Caco-2 (cell line): ENCODE results near the gene DEFB110. TPM values are rescaled to one million over a fixed set of nuclear protein-coding genes. Genes with fewer than 3 reads are reported as not detected.

Experiments used
- BruUV-seq: library from RNA; stranded (reverse); fragments of 400-500 nt; replicated peaks from 2 replicates; lab custom pipeline; 2021; lab: Mats Ljungman, UMichigan
- CTCF ChIA-PET: fragments of 300-600 bp; sonication (Branson Sonifier 250); formaldehyde crosslinking; loops from one replicate; lab custom pipeline; 2022; ENCODE audit warnings: antibody characterized with exemption; lab: Charles Lee
- POLR2A ChIA-PET: fragments of 300-600 bp; sonication (Branson Sonifier 250); formaldehyde crosslinking; loops from one replicate; lab custom pipeline; 2022; ENCODE audit warnings: antibody characterized with exemption; lab: Charles Lee
- DNase-seq, 2 experiments: peaks; one replicate each; pipeline versions ENCODE4 v3.0.0 to v3.0.0-alpha.2; 2020 to 2022
- H3K27me3 ChIP-seq: replicated peaks from 2 replicates; pipeline ENCODE4 v1.6.0; 2011; ENCODE audit warnings: low read length; ENCODE audit not compliant: control insufficient read depth, insufficient read depth
- H3K36me3 ChIP-seq: 2 replicates; pipeline ENCODE4 v1.5.1; 2011; ENCODE audit warnings: low read length; ENCODE audit not compliant: control insufficient read depth, insufficient read depth
- H3K4me1 ChIP-seq: fragments of 250-450 bp; sonication (Bioruptor Pico); 2 replicates; pipeline ENCODE4 v1.5.1; 2020; ENCODE audit warnings: mild to moderate bottlenecking
- H3K4me3 ChIP-seq: 2 replicates; pipeline ENCODE4 v1.5.1; 2011; ENCODE audit warnings: low read depth, mild to moderate bottlenecking, control low read depth, low read length
- H3K9me3 ChIP-seq: fragments of 250-450 bp; sonication (Bioruptor Pico); 2 replicates; pipeline ENCODE4 v1.5.1; 2020; ENCODE audit warnings: mild to moderate bottlenecking, moderate library complexity
- H3K27ac Mint-ChIP-seq: one replicate; pipeline ENCODE4 v1.8.0; 2022; ENCODE audit warnings: mixed read lengths; ENCODE audit not compliant: unreplicated experiment
- H3K27me3 Mint-ChIP-seq: one replicate; pipeline ENCODE4 v1.8.0; 2022; ENCODE audit warnings: mixed read lengths; ENCODE audit not compliant: insufficient read depth, unreplicated experiment
- H3K36me3 Mint-ChIP-seq: one replicate; pipeline ENCODE4 v1.8.0; 2022; ENCODE audit warnings: mild to moderate bottlenecking, mixed read lengths; ENCODE audit not compliant: insufficient read depth, unreplicated experiment
- H3K4me1 Mint-ChIP-seq: one replicate; pipeline ENCODE4 v1.8.0; 2022; ENCODE audit warnings: low read depth, mixed read lengths; ENCODE audit not compliant: unreplicated experiment
- H3K4me3 Mint-ChIP-seq: one replicate; pipeline ENCODE4 v1.8.0; 2022; ENCODE audit warnings: mild to moderate bottlenecking, moderate library complexity, mixed read lengths; ENCODE audit not compliant: unreplicated experiment
- H3K9me3 Mint-ChIP-seq: one replicate; pipeline ENCODE4 v1.8.0; 2022; ENCODE audit warnings: mixed read lengths; ENCODE audit not compliant: unreplicated experiment
- intact Hi-C: fragments of 100-400 bp; cut with micrococcal nuclease; formaldehyde crosslinking; loops from one replicate; pipeline ENCODE4 v1.10.0; 2022; ENCODE audit not compliant: unreplicated experiment
- total RNA-seq: library from RNA; stranded (reverse); gene quantifications from 2 replicates; pipeline ENCODE4 v1.2.3, GENCODE V29; 2022
- TF ChIP-seq, protein P1 (sequence below), 2 experiments: fragments of 200-600 bp in 1 of 2; IDR thresholded peaks; 1 replicate in 1 of 2; 2 replicates in 1 of 2; pipeline versions ENCODE4 v1.5.1 to v1.8.0; 2011 to 2022; ENCODE audit warnings: antibody characterized with exemption in 1 of 2, control low read depth in 1 of 2, inconsistent platforms in 1 of 2, low read depth in 1 of 2, low read length in 1 of 2, mild to moderate bottlenecking in 1 of 2, moderate library complexity in 1 of 2; ENCODE audit not compliant: insufficient read depth in 1 of 2, severe bottlenecking in 1 of 2, unreplicated experiment in 1 of 2

Gene DEFB110
- total RNA-seq, 1 experiment from 2014 or later, result not detected

DNA sequence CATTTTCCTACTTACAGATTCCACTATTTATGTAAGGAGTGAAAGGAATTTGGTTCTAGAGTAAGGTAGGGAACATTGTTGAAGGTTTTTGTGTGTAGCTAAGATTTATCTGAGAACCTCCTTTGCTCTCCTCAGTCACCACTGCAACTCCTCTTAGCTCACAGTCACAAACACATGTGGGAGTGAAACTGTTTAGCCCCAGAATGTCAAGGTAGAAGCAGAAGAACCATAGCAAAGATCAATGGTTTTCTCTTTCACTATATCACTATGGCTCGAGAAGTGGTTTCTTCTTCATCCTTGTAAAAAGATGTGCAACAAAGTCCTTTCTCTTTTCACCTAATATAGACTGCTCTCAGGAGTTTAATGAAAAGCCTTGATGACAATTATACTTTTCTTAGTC is 34.4 kb upstream of the DEFB110 start:
- H3K4me1 Mint-ChIP-seq, result no peaks in the 10 kb centered on the region
- H3K36me3 Mint-ChIP-seq, result no peaks in the 10 kb centered on the region
- Histone ChIP-seq H3K27me3 (no peaks in the 10 kb centered on the region), H3K4me3 (no peak overlapping the region), H3K4me1 (no peaks in the 10 kb centered on the region), H3K9me3 (no peaks in the 10 kb centered on the region), H3K36me3 (no peaks in the 10 kb centered on the region)
- no peaks in the 10 kb centered on the region for H3K9me3 Mint-ChIP-seq
- no peak overlapping the region for H3K27ac Mint-ChIP-seq
- DNase-seq, result no peak
- POLR2A ChIA-PET, result no interaction called here
- TF ChIP-seq, protein P1, sequence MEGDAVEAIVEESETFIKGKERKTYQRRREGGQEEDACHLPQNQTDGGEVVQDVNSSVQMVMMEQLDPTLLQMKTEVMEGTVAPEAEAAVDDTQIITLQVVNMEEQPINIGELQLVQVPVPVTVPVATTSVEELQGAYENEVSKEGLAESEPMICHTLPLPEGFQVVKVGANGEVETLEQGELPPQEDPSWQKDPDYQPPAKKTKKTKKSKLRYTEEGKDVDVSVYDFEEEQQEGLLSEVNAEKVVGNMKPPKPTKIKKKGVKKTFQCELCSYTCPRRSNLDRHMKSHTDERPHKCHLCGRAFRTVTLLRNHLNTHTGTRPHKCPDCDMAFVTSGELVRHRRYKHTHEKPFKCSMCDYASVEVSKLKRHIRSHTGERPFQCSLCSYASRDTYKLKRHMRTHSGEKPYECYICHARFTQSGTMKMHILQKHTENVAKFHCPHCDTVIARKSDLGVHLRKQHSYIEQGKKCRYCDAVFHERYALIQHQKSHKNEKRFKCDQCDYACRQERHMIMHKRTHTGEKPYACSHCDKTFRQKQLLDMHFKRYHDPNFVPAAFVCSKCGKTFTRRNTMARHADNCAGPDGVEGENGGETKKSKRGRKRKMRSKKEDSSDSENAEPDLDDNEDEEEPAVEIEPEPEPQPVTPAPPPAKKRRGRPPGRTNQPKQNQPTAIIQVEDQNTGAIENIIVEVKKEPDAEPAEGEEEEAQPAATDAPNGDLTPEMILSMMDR (IDR thresholded peaks at IDR 0.05; ENCODE audit: insufficient read depth in 1 of 2, low read depth in 1 of 2, low read length in 1 of 2, severe bottlenecking in 1 of 2, unreplicated experiment in 1 of 2), result no peak
- BruUV-seq, result no TSS peak
- peaks cover 10% of the 10 kb centered on the region for H3K27me3 Mint-ChIP-seq
- CTCF ChIA-PET, result no interaction called here
- H3K4me3 Mint-ChIP-seq, result no peak overlapping the region
- intact Hi-C loops, result no loop called here

GRCh38 chr6:50049829-50050228 is 28.0 kb upstream of the DEFB110 start, which contains the start of gene DEFB112:
Gene DEFB112, minus strand, starts transcription at chr6:50049929. Its CDS starts 60 bp downstream, at chr6:50049869.
- BruUV-seq, result no TSS peak
- no peaks in the 10 kb centered on the region for H3K4me1 ChIP-seq
- H3K27me3 ChIP-seq, result no peaks in the 10 kb centered on the region
- Mint-ChIP-seq H3K9me3 (no peaks in the 10 kb centered on the region), H3K27ac (no peak within 1 kb of the TSS), H3K36me3 (no peaks in the 10 kb centered on the region), H3K4me1 (no peaks in the 10 kb centered on the region), H3K27me3 (no peaks in the 10 kb centered on the region), H3K4me3 (no peak within 1 kb of the TSS)
- TF ChIP-seq, protein P1 (IDR thresholded peaks at IDR 0.05; ENCODE audit: insufficient read depth in 1 of 2, low read depth in 1 of 2, low read length in 1 of 2, severe bottlenecking in 1 of 2, unreplicated experiment in 1 of 2), result no peak
- ChIA-PET POLR2A (no interaction called here), CTCF (no interaction called here)
- DNase-seq, result no peak
- no peaks in the 10 kb centered on the region for H3K9me3 ChIP-seq
- no peaks in the 10 kb centered on the region for H3K36me3 ChIP-seq
- H3K4me3 ChIP-seq, result no peak within 1 kb of the TSS
- intact Hi-C loops, result no loop called here

DNA sequence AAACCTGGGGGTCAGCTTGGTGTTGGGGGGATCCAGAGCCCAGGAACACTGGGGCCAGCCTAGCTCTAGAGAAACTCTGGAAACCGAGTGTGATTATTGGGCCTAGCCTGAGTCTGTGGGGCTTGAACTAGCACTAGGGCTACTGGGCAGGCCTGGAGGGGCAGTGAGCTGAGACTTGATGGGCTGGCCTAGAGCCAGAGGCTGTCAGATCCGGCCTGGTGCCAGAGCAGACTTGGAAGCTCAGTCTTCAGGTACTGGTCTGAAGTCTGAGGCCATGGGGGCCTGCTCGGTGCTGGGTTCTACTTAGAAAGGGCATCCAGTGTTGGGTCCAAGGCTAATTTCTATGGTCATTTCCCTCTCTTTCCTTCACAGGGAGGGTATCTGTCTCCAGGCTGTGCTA is 25.2 kb upstream of the DEFB110 start:
- Mint-ChIP-seq H3K27ac (no peak overlapping the region), H3K36me3 (no peaks in the 10 kb centered on the region), H3K4me3 (no peak overlapping the region), H3K9me3 (no peaks in the 10 kb centered on the region), H3K27me3 (no peaks in the 10 kb centered on the region), H3K4me1 (no peaks in the 10 kb centered on the region)
- Histone ChIP-seq H3K4me1 (no peaks in the 10 kb centered on the region), H3K36me3 (no peaks in the 10 kb centered on the region), H3K9me3 (no peaks in the 10 kb centered on the region), H3K27me3 (no peaks in the 10 kb centered on the region), H3K4me3 (no peak overlapping the region)
- intact Hi-C loops, result no loop called here
- ChIA-PET CTCF (no interaction called here), POLR2A (no interaction called here)
- TF ChIP-seq, protein P1 (IDR thresholded peaks at IDR 0.05; ENCODE audit: insufficient read depth in 1 of 2, low read depth in 1 of 2, low read length in 1 of 2, severe bottlenecking in 1 of 2, unreplicated experiment in 1 of 2), result no peak
- DNase-seq, result no peak
- no TSS peak for BruUV-seq
